Activated naive CD8-positive, alpha-beta T cell treated with anti-CD3 and anti-CD28 coated beads for 36 hours (primary cell): ENCODE results near the gene DNM3. TPM values are rescaled to one million over a fixed set of nuclear protein-coding genes. Genes with fewer than 3 reads are reported as not detected.

Experiments used
- DNase-seq: peaks from one replicate; pipeline ENCODE4 v3.0.0; 2021
- H3K27ac Mint-ChIP-seq: one replicate; pipeline ENCODE4 v1.8.0; 2022; ENCODE audit warnings: mild to moderate bottlenecking, moderate library complexity, mixed read lengths
- H3K27me3 Mint-ChIP-seq: one replicate; pipeline ENCODE4 v1.8.0; 2022; ENCODE audit warnings: mild to moderate bottlenecking, mixed read lengths
- H3K36me3 Mint-ChIP-seq: one replicate; pipeline ENCODE4 v1.8.0; 2021; ENCODE audit warnings: mild to moderate bottlenecking, mixed read lengths
- H3K4me1 Mint-ChIP-seq: one replicate; pipeline ENCODE4 v1.8.0; 2021; ENCODE audit warnings: mixed read lengths
- H3K4me3 Mint-ChIP-seq: one replicate; pipeline ENCODE4 v1.8.0; 2022; ENCODE audit warnings: mild to moderate bottlenecking, moderate library complexity, mixed read lengths
- H3K9me3 Mint-ChIP-seq: one replicate; pipeline ENCODE4 v1.8.0; 2022; ENCODE audit warnings: mixed read lengths
- total RNA-seq, 2 experiments: library from RNA; stranded (reverse); gene quantifications; one replicate each; pipeline ENCODE4 v1.2.3, GENCODE V29; 2021

DNM3 gene
- total RNA-seq, 2 experiments from 2014 or later, result 0.34 to 0.35 TPM

GRCh38 chr1:171943973-171944561, 102.8 kb downstream of the DNM3 start:
- no peaks in the 10 kb centered on the region for H3K27me3 Mint-ChIP-seq
- no peak for DNase-seq
- no peak overlapping the region for H3K27ac Mint-ChIP-seq
- no peaks in the 10 kb centered on the region for H3K4me1 Mint-ChIP-seq
- H3K9me3 Mint-ChIP-seq, result peaks cover 2% of the 10 kb centered on the region
- H3K36me3 Mint-ChIP-seq, result no peaks in the 10 kb centered on the region
- no peak overlapping the region for H3K4me3 Mint-ChIP-seq

- Mint-ChIP-seq H3K9me3 (no peaks in the 10 kb centered on the region), H3K4me3 (no peak overlapping the region), H3K36me3 (no peaks in the 10 kb centered on the region), H3K27me3 (no peaks in the 10 kb centered on the region), H3K27ac (no peak overlapping the region), H3K4me1 (no peaks in the 10 kb centered on the region)
- DNase-seq, result no peak
Observed at GRCh38 chr1:171948511-171948910, 107.2 kb downstream of the DNM3 start.

GRCh38 chr1:171949316-171949715, 108.0 kb downstream of the DNM3 start:
- no peak overlapping the region for H3K4me3 Mint-ChIP-seq
- H3K4me1 Mint-ChIP-seq, result no peaks in the 10 kb centered on the region
- DNase-seq, result no peak
- H3K36me3 Mint-ChIP-seq, result no peaks in the 10 kb centered on the region
- no peaks in the 10 kb centered on the region for H3K27me3 Mint-ChIP-seq
- no peaks in the 10 kb centered on the region for H3K9me3 Mint-ChIP-seq
- no peak overlapping the region for H3K27ac Mint-ChIP-seq

GRCh38 chr1:171953835-171954234, 112.5 kb downstream of the DNM3 start:
- no peak overlapping the region for H3K27ac Mint-ChIP-seq
- no peaks in the 10 kb centered on the region for H3K4me1 Mint-ChIP-seq
- H3K9me3 Mint-ChIP-seq, result no peaks in the 10 kb centered on the region
- H3K36me3 Mint-ChIP-seq, result no peaks in the 10 kb centered on the region
- no peak for DNase-seq
- no peak overlapping the region for H3K4me3 Mint-ChIP-seq
- peaks cover 4% of the 10 kb centered on the region for H3K27me3 Mint-ChIP-seq

- H3K4me1 Mint-ChIP-seq, result no peaks in the 10 kb centered on the region
- no peak overlapping the region for H3K4me3 Mint-ChIP-seq
- no peaks in the 10 kb centered on the region for H3K36me3 Mint-ChIP-seq
- H3K27ac Mint-ChIP-seq, result no peak overlapping the region
- DNase-seq, result no peak
- H3K27me3 Mint-ChIP-seq, result peaks cover 4% of the 10 kb centered on the region
- H3K9me3 Mint-ChIP-seq, result no peaks in the 10 kb centered on the region
Observed at GRCh38 chr1:171954361-171954760, 113.1 kb downstream of the DNM3 start.

GRCh38 chr1:171961861-171962260, 120.6 kb downstream of the DNM3 start:
- Mint-ChIP-seq H3K27ac (no peak overlapping the region), H3K27me3 (no peaks in the 10 kb centered on the region), H3K4me1 (no peaks in the 10 kb centered on the region), H3K4me3 (no peak overlapping the region), H3K9me3 (no peaks in the 10 kb centered on the region), H3K36me3 (no peaks in the 10 kb centered on the region)
- no peak for DNase-seq

- no peaks in the 10 kb centered on the region for H3K9me3 Mint-ChIP-seq
- no peaks in the 10 kb centered on the region for H3K27me3 Mint-ChIP-seq
- no peaks in the 10 kb centered on the region for H3K36me3 Mint-ChIP-seq
- no peak for DNase-seq
- H3K4me3 Mint-ChIP-seq, result no peak overlapping the region
- H3K27ac Mint-ChIP-seq, result no peak overlapping the region
- no peaks in the 10 kb centered on the region for H3K4me1 Mint-ChIP-seq
Observed at GRCh38 chr1:171963762-171964161, 122.5 kb downstream of the DNM3 start.

- no peak overlapping the region for H3K4me3 Mint-ChIP-seq
- no peak for DNase-seq
- H3K9me3 Mint-ChIP-seq, result no peaks in the 10 kb centered on the region
- H3K36me3 Mint-ChIP-seq, result no peaks in the 10 kb centered on the region
- H3K27me3 Mint-ChIP-seq, result no peaks in the 10 kb centered on the region
- H3K27ac Mint-ChIP-seq, result no peak overlapping the region
- H3K4me1 Mint-ChIP-seq, result no peaks in the 10 kb centered on the region
Observed at GRCh38 chr1:171965777-171966176, 124.5 kb downstream of the DNM3 start.

GRCh38 chr1:171966426-171967220, 125.3 kb downstream of the DNM3 start:
- H3K9me3 Mint-ChIP-seq, result no peaks in the 10 kb centered on the region
- H3K36me3 Mint-ChIP-seq, result no peaks in the 10 kb centered on the region
- H3K27me3 Mint-ChIP-seq, result no peaks in the 10 kb centered on the region
- H3K27ac Mint-ChIP-seq, result no peak overlapping the region
- no peak overlapping the region for H3K4me3 Mint-ChIP-seq
- H3K4me1 Mint-ChIP-seq, result no peaks in the 10 kb centered on the region
- no peak for DNase-seq

GRCh38 chr1:171969226-171969625, 127.9 kb downstream of the DNM3 start:
- Mint-ChIP-seq H3K4me1 (no peaks in the 10 kb centered on the region), H3K36me3 (no peaks in the 10 kb centered on the region), H3K27me3 (no peaks in the 10 kb centered on the region), H3K9me3 (no peaks in the 10 kb centered on the region), H3K27ac (no peak overlapping the region), H3K4me3 (no peak overlapping the region)
- no peak for DNase-seq

- Mint-ChIP-seq H3K4me1 (no peaks in the 10 kb centered on the region), H3K27me3 (no peaks in the 10 kb centered on the region), H3K4me3 (no peak overlapping the region), H3K36me3 (no peaks in the 10 kb centered on the region), H3K27ac (no peak overlapping the region), H3K9me3 (no peaks in the 10 kb centered on the region)
- DNase-seq, result no peak
Observed at GRCh38 chr1:171969813-171970212, 128.5 kb downstream of the DNM3 start.

- Mint-ChIP-seq H3K27me3 (peaks cover 3% of the 10 kb centered on the region), H3K36me3 (no peaks in the 10 kb centered on the region), H3K4me3 (no peak overlapping the region), H3K4me1 (no peaks in the 10 kb centered on the region), H3K27ac (no peak overlapping the region), H3K9me3 (no peaks in the 10 kb centered on the region)
- no peak for DNase-seq
Observed at GRCh38 chr1:171972846-171973245, 131.5 kb downstream of the DNM3 start.

- Mint-ChIP-seq H3K4me1 (no peaks in the 10 kb centered on the region), H3K9me3 (no peaks in the 10 kb centered on the region), H3K4me3 (no peak overlapping the region), H3K36me3 (no peaks in the 10 kb centered on the region), H3K27ac (no peak overlapping the region), H3K27me3 (peaks cover 3% of the 10 kb centered on the region)
- DNase-seq, result no peak
Observed at GRCh38 chr1:171973421-171973820, 132.1 kb downstream of the DNM3 start.

GRCh38 chr1:171981303-171981702, 140.0 kb downstream of the DNM3 start:
- Mint-ChIP-seq H3K4me1 (no peaks in the 10 kb centered on the region), H3K9me3 (no peaks in the 10 kb centered on the region), H3K27me3 (no peaks in the 10 kb centered on the region), H3K36me3 (no peaks in the 10 kb centered on the region), H3K27ac (no peak overlapping the region), H3K4me3 (no peak overlapping the region)
- DNase-seq, result no peak

- no peaks in the 10 kb centered on the region for H3K9me3 Mint-ChIP-seq
- no peak overlapping the region for H3K27ac Mint-ChIP-seq
- H3K27me3 Mint-ChIP-seq, result no peaks in the 10 kb centered on the region
- no peak for DNase-seq
- H3K4me3 Mint-ChIP-seq, result no peak overlapping the region
- H3K36me3 Mint-ChIP-seq, result no peaks in the 10 kb centered on the region
- no peaks in the 10 kb centered on the region for H3K4me1 Mint-ChIP-seq
Observed at GRCh38 chr1:171983584-171983983, 142.3 kb downstream of the DNM3 start.

- Mint-ChIP-seq H3K27me3 (no peaks in the 10 kb centered on the region), H3K4me3 (no peak overlapping the region), H3K36me3 (no peaks in the 10 kb centered on the region), H3K27ac (no peak overlapping the region), H3K9me3 (no peaks in the 10 kb centered on the region), H3K4me1 (no peaks in the 10 kb centered on the region)
- DNase-seq, result no peak
Observed at GRCh38 chr1:171984262-171984661, 143.0 kb downstream of the DNM3 start.
